Kidney capillary endothelial cell (primary cell): ENCODE measurements around the gene MT1E.
A peak's percentile ranks its signal among the peaks of the same experiment; 100 is the strongest.
"Not testable (repeated sequence)": the region's sequence is repeated elsewhere in the genome, so short reads cannot be mapped to it uniquely, and the experiment has no call there.

Source experiments
- DNase-seq: peaks from one replicate; pipeline ENCODE4 v3.0.0-alpha.2; 2018; ENCODE audit warnings: low spot score

MT1E gene

DNA sequence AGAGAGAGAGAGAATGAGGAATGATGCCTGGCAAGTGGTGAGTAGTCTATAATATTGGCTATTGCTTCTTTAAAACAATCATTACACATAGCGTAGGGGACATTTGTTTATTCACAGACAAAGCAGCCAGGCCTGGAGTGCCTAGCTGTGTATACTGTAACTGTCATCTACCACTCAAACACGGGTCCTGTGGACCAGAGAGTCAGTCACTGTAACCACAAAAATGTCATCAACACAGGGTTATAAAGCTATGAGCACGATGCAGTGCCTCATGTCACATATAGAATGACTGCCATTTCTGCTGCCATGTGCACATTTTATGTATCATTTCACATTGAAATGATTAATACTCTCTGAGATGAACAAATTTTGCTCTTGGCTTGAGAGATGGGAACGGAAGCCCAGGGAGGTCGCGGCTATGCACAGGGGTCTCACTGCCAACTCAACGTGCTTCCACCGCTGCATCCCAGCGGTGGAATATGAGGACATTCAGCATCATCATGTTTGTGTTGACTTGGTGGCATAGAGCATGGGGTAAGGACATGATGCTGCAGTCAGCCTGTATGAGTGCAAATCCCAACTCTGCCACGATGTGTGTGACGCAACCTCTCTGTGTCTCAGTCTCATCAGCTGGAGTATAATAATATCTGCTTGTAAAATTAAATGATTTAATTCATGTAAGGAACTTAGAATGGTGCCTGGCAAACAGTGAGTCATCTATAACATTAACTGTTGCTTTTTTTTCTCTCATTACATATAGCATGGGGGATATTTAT is 47.4 kb downstream of the MT1E start:
- DNase-seq: no peak

DNA sequence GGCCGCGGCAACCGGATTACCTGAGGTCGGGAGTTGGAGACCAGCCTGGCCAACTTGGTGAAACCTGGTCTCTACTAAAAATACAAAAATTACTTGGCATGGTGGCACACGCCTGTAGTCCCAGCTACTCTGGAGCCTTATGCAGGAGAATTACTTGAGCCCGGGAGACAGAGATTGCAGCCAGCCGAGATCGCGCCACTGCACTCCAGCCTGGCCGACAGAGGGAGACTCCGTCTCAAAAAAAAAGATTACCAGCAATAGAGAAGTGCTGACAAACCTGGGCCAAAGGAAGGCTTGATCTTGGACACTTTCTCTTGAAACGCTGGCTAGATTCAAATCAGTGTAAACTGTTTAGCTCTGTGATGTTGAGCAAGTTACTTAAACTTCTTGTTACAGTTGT is 48.3 kb downstream of the MT1E start:
- peak; percentile 19 for DNase-seq

DNA sequence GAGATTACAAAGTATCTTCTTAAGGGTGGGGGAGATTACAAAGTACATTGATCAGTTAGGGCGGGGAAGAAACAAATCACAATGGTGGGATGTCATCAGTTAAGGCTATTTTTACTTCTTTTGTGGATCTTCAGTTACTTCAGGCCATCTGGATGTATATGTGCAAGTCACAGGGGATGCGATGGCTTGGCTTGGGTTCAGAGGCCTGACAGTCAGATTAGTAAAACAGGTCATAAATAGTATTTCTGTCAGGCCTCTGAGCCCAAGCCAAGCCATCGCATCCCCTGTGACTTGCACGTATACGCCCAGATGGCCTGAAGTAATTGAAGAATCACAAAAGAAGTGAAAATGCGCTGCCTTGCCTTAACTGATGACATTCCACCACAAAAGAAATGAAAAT is 49.0 kb downstream of the MT1E start:
- not testable (repeated sequence) for DNase-seq

GRCh38 chr16:56675685-56676210 is 50.2 kb downstream of the MT1E start:
- no peak for DNase-seq
